Ishikawa (cell line): ENCODE data around the gene GABRA1.

Experiments used
- CEBPB ChIP-seq: IDR thresholded peaks from 2 replicates; pipeline ENCODE4 v1.6.1; 2012
- CREB1 ChIP-seq: IDR thresholded peaks from 2 replicates; pipeline ENCODE4 v1.6.1; 2012; ENCODE audit warnings: low read depth
- EGR1 ChIP-seq: IDR thresholded peaks from 2 replicates; pipeline ENCODE4 v1.6.1; 2012
- EP300 ChIP-seq: IDR thresholded peaks from 2 replicates; pipeline ENCODE4 v1.6.1; 2012; ENCODE audit warnings: borderline replicate concordance
- FOXM1 ChIP-seq: IDR thresholded peaks from 2 replicates; pipeline ENCODE4 v1.6.1; 2012; ENCODE audit warnings: low read depth, borderline replicate concordance
- MAX ChIP-seq: IDR thresholded peaks from 2 replicates; pipeline ENCODE4 v1.6.1; 2012
- NFIC ChIP-seq: IDR thresholded peaks from 2 replicates; pipeline ENCODE4 v1.6.1; 2012
- RAD21 ChIP-seq: IDR thresholded peaks from 2 replicates; pipeline ENCODE4 v1.6.1; 2012; ENCODE audit warnings: low read depth
- REST ChIP-seq: IDR thresholded peaks from 2 replicates; pipeline ENCODE4 v1.6.1; 2012; ENCODE audit warnings: low read depth, mild to moderate bottlenecking
- TAF1 ChIP-seq: IDR thresholded peaks from 2 replicates; pipeline ENCODE4 v1.6.1; 2012; ENCODE audit warnings: low read depth, mild to moderate bottlenecking
- TCF12 ChIP-seq: IDR thresholded peaks from 2 replicates; pipeline ENCODE4 v1.6.1; 2012; ENCODE audit warnings: low read depth
- TEAD4 ChIP-seq: IDR thresholded peaks from 2 replicates; pipeline ENCODE4 v1.6.1; 2012
- USF1 ChIP-seq: IDR thresholded peaks from 2 replicates; pipeline ENCODE4 v1.6.1; 2012
- YY1 ChIP-seq: IDR thresholded peaks from 2 replicates; pipeline ENCODE4 v1.6.1; 2012; ENCODE audit warnings: low read depth
- ZBTB7A ChIP-seq: IDR thresholded peaks from 2 replicates; pipeline ENCODE4 v1.6.1; 2012; ENCODE audit warnings: low read depth

The GABRA1 gene

GRCh38 chr5:161847447-161847846 is 473 bp upstream of the GABRA1 start:
- TF ChIP-seq MAX (no peak), RAD21 (no peak), EP300 (no peak), REST (no peak), FOXM1 (no peak), ZBTB7A (no peak), EGR1 (no peak), TEAD4 (no peak), NFIC (no peak), TCF12 (no peak), USF1 (no peak), CREB1 (no peak), TAF1 (no peak), CEBPB (no peak), YY1 (no peak)

GRCh38 chr5:161850491-161850890 is 2.6 kb downstream of the GABRA1 start:
- no peak for TF ChIP-seq MAX
- TF ChIP-seq TAF1, result no peak
- no peak for TF ChIP-seq FOXM1

GRCh38 chr5:161851691-161852299 is 3.9 kb downstream of the GABRA1 start:
- TF ChIP-seq NFIC, result no peak
- TF ChIP-seq RAD21, result peak; percentile 27; the same call in 1 of the 2 replicates
- TF ChIP-seq TCF12, result no peak
- no peak for TF ChIP-seq EP300
- no peak for TF ChIP-seq MAX
- no peak for TF ChIP-seq REST
- no peak for TF ChIP-seq TAF1

GRCh38 chr5:161857358-161857757 is 9.4 kb downstream of the GABRA1 start:
- TF ChIP-seq FOXM1 (no peak), EGR1 (no peak), RAD21 (no peak), NFIC (no peak), TEAD4 (no peak), CREB1 (no peak), CEBPB (no peak), YY1 (no peak), ZBTB7A (no peak), REST (no peak), USF1 (no peak), TAF1 (no peak), MAX (no peak), TCF12 (no peak), EP300 (no peak)
